ENCODE results near the gene CTTNBP2. TPM values are rescaled to one million over a fixed set of nuclear protein-coding genes. Genes with fewer than 3 reads are reported as not detected.

Gene CTTNBP2, protein sequence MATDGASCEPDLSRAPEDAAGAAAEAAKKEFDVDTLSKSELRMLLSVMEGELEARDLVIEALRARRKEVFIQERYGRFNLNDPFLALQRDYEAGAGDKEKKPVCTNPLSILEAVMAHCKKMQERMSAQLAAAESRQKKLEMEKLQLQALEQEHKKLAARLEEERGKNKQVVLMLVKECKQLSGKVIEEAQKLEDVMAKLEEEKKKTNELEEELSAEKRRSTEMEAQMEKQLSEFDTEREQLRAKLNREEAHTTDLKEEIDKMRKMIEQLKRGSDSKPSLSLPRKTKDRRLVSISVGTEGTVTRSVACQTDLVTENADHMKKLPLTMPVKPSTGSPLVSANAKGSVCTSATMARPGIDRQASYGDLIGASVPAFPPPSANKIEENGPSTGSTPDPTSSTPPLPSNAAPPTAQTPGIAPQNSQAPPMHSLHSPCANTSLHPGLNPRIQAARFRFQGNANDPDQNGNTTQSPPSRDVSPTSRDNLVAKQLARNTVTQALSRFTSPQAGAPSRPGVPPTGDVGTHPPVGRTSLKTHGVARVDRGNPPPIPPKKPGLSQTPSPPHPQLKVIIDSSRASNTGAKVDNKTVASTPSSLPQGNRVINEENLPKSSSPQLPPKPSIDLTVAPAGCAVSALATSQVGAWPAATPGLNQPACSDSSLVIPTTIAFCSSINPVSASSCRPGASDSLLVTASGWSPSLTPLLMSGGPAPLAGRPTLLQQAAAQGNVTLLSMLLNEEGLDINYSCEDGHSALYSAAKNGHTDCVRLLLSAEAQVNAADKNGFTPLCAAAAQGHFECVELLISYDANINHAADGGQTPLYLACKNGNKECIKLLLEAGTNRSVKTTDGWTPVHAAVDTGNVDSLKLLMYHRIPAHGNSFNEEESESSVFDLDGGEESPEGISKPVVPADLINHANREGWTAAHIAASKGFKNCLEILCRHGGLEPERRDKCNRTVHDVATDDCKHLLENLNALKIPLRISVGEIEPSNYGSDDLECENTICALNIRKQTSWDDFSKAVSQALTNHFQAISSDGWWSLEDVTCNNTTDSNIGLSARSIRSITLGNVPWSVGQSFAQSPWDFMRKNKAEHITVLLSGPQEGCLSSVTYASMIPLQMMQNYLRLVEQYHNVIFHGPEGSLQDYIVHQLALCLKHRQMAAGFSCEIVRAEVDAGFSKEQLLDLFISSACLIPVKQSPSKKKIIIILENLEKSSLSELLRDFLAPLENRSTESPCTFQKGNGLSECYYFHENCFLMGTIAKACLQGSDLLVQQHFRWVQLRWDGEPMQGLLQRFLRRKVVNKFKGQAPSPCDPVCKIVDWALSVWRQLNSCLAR (N-terminal part only)
- total RNA-seq, result 25.4 TPM

DNA sequence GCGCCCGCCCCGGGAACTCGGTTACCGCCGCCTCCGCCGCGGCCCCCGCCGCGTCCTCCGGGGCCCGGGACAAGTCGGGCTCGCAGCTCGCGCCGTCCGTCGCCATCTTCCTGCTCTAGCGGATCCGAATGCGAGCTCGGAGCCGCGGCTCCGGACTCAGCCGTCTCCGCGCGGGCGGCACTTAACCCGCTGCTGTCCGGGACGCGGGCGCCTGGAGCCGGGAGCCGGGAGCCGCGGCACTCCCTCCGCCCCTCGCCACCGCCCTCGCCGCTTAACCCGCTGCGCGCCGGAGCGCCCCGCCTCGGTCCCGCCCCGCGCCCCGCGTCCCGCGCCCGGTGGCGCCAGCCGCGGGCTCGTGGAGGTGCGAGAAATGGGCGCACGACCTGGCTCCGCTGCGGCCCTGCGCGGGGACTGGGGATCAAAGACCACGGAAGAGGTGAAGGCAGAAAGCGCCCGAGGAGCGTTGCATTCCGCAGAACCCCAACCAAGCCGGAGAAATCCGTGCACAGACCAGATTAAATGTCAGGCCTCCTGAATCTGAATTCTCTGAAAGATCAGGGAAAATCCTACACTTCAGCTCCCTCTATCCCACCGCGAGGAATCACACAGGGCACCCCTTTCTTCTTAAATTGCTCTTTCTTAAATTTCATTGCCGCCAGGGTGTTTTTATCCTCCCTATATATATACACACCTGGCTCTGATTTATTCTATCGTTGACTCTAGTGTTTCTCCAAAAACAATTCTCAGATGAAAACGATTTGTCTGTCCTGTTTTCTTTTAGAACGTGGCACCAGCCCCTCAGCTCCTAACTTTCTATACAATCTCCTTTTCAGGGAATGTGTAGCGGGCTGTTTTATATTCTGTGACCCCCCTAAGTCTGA, at the start of gene CTTNBP2:
Gene CTTNBP2 (minus strand): TSS at position 132 of the 881 bp plus-strand sequence. CDS start 26 bp downstream, at position 106.

